HG03432 (cell line): ENCODE results near the gene HGD.

Experiments
- ATAC-seq: cut with Tn5 transposase; IDR thresholded peaks from one replicate; pipeline ENCODE4 v1.9.1; 2021; ENCODE audit warnings: mild to moderate bottlenecking, moderate library complexity; ENCODE audit not compliant: unreplicated experiment

HGD gene

GRCh38 chr3:120596853-120597223, 85.2 kb downstream of the HGD start:
- ATAC-seq: no peak

DNA sequence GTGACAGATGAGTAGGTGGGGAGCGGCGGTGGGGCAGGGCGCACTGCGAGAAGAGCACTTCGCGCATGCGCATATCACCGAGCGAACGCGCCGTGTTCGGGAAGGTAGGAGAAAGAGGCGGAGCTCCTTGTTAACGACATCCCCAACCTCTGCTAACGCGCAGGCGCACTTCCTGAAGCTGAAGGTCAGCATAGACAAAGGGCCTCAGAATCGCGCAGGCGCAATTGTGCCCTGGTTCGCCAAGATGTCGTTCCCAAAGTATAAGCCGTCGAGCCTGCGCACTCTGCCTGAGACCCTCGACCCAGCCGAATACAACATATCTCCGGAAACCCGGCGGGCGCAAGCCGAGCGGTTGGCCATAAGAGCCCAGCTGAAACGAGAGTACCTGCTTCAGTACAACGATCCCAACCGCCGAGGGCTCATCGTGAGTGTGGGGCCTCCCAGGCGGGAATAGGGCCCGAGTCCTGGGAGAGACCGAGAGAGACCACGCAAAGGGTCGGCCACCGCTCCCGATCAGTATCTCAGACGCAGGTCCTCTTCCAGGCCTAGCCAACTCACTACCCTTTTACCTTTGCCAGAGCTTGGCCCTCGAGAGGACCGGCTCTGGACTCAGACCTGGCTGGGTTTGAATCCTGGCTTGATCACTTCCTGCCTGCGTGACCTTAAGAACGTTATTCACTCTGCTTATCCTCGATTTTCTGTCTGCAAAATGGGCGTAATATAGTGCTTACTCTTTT, 85.8 kb downstream of the HGD start, which contains the start of gene NDUFB4:
NDUFB4 (plus strand) TSS at position 221 of the 737 bp plus-strand sequence; CDS start at position 245, 24 bp downstream.
- peak; percentile 95 for ATAC-seq

GRCh38 chr3:120595788-120596115, 86.3 kb downstream of the HGD start:
- ATAC-seq: no peak

DNA sequence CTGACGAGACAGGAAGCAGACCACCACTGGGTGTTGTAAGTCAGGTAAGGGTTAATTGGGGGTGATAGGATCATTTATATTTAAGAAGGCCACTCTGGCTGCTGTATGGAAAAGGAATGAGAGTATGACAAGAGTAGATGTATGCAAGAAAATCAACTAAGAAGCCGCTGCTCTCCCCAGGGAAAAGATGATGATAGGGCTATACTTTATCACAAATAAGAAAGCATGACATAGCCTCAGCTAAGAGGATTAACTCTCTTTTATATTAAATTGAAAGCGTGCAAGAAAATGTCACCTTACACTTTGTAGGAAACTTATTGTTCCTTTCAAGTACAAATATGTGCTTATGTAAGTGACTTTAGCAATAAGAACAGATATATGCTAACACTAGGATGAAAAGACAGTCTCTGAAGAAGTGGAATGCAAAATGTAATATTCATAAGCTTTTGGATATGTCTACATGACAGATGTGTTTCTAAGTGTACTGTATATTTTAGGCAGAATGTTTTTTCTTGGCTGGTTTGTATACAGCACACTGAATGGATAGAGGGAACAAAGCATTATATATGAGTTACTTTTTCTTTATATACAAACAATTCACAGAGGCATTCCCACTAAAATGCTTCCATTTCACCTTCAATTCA, 94.6 kb downstream of the HGD start:
- no peak for ATAC-seq
